Ammon's horn (tissue), 1 donor: ENCODE results near the gene GBA2.

ENCODE experiments used
- DNase-seq: peaks from one replicate; pipeline ENCODE4 v3.0.0-alpha.2; 2016; ENCODE audit warnings: low spot score

The GBA2 gene

GRCh38 chr9:35737143-35737542 is 11.9 kb downstream of the GBA2 start:
- DNase-seq, result no peak

- peak; percentile 72 for DNase-seq
Measured at GRCh38 chr9:35736201-35736633, 12.8 kb downstream of the GBA2 start.

GRCh38 chr9:35734096-35734495 is 14.9 kb downstream of the GBA2 start:
- DNase-seq, result no peak

- DNase-seq, result peak; percentile 40
Measured at GRCh38 chr9:35732800-35733541, 16.1 kb downstream of the GBA2 start.

GRCh38 chr9:35732185-35732799 is 16.7 kb downstream of the GBA2 start, which contains the start of the genes CREB3 and TLN1:
CREB3 (plus strand) TSS chr9:35732666; CDS start chr9:35732773, 107 bp downstream.
TLN1 (minus strand) TSS chr9:35732195; CDS start chr9:35725694, 6,501 bp downstream.
- DNase-seq, result peak; percentile 99

GRCh38 chr9:35731415-35732184 is 17.4 kb downstream of the GBA2 start:
- DNase-seq, result no peak

- DNase-seq, result no peak
Measured at GRCh38 chr9:35730486-35730854, 18.6 kb downstream of the GBA2 start.

GRCh38 chr9:35729700-35730485 is 19.1 kb downstream of the GBA2 start:
- DNase-seq, result peak; percentile 82

- DNase-seq, result no peak
Measured at GRCh38 chr9:35729101-35729500, 19.9 kb downstream of the GBA2 start.

- DNase-seq, result peak; percentile 60
Measured at GRCh38 chr9:35728041-35728971, 20.7 kb downstream of the GBA2 start.

GRCh38 chr9:35727676-35728040 is 21.4 kb downstream of the GBA2 start:
- DNase-seq, result no peak

- DNase-seq, result peak; percentile 69
Measured at GRCh38 chr9:35726931-35727330, 22.1 kb downstream of the GBA2 start.

GRCh38 chr9:35725362-35725761 is 23.7 kb downstream of the GBA2 start:
- no peak for DNase-seq

- no peak for DNase-seq
Measured at GRCh38 chr9:35723908-35724307, 25.1 kb downstream of the GBA2 start.

- no peak for DNase-seq
Measured at GRCh38 chr9:35723426-35723825, 25.6 kb downstream of the GBA2 start.

GRCh38 chr9:35719546-35719945 is 29.5 kb downstream of the GBA2 start:
- no peak for DNase-seq

GRCh38 chr9:35718721-35719511 is 30.1 kb downstream of the GBA2 start:
- DNase-seq, result no peak

GRCh38 chr9:35717132-35717870 is 31.7 kb downstream of the GBA2 start:
- no peak for DNase-seq

- peak; percentile 51 for DNase-seq
Measured at GRCh38 chr9:35716230-35716629, 32.8 kb downstream of the GBA2 start.
